Hepatocyte (in vitro differentiated cells): ENCODE measurements around the gene BAG3. TPM values are rescaled to one million over a fixed set of nuclear protein-coding genes. Genes with fewer than 3 reads are reported as not detected.

Experiments
- DNase-seq: peaks from one replicate; pipeline ENCODE4 v3.0.0-alpha.2; 2016; ENCODE audit warnings: low spot score
- H2AFZ ChIP-seq: fragments of 200-600 bp; sonication (generic); 2 replicates; pipeline ENCODE4 v1.6.0; 2016; ENCODE audit warnings: antibody characterized with exemption, mild to moderate bottlenecking
- H3K27ac ChIP-seq: fragments of 200-600 bp; sonication (generic); 2 replicates; pipeline ENCODE4 v1.5.1; 2016; ENCODE audit warnings: mild to moderate bottlenecking
- H3K27me3 ChIP-seq: fragments of 200-600 bp; sonication (generic); 2 replicates; pipeline ENCODE4 v1.6.1; 2016
- H3K36me3 ChIP-seq: fragments of 200-600 bp; sonication (generic); replicated peaks from 2 replicates; pipeline ENCODE4 v1.5.1; 2016; ENCODE audit warnings: low read depth; ENCODE audit not compliant: insufficient read depth
- H3K4me1 ChIP-seq: fragments of 200-600 bp; sonication (generic); 2 replicates; pipeline ENCODE4 v1.5.1; 2016; ENCODE audit warnings: mild to moderate bottlenecking, moderate library complexity; ENCODE audit not compliant: insufficient read depth
- H3K4me2 ChIP-seq: fragments of 200-600 bp; sonication (generic); 2 replicates; pipeline ENCODE4 v1.6.0; 2016
- H3K4me3 ChIP-seq: fragments of 200-600 bp; sonication (generic); 2 replicates; pipeline ENCODE4 v1.5.1; 2016; ENCODE audit warnings: mild to moderate bottlenecking
- H3K79me2 ChIP-seq: fragments of 200-600 bp; sonication (generic); 2 replicates; pipeline ENCODE4 v1.6.0; 2017; ENCODE audit warnings: mild to moderate bottlenecking
- H3K9me2 ChIP-seq: fragments of 200-600 bp; sonication (generic); replicated peaks from 2 replicates; pipeline ENCODE4 v1.6.0; 2017; ENCODE audit warnings: mild to moderate bottlenecking; ENCODE audit not compliant: insufficient read depth
- H3K9me3 ChIP-seq: fragments of 200-600 bp; sonication (generic); 2 replicates; pipeline ENCODE4 v1.5.1; 2016; ENCODE audit warnings: low read depth, mild to moderate bottlenecking
- H4K20me1 ChIP-seq: fragments of 200-600 bp; sonication (generic); 2 replicates; pipeline ENCODE4 v1.6.0; 2016; ENCODE audit warnings: mild to moderate bottlenecking; ENCODE audit not compliant: insufficient read depth, poor library complexity, severe bottlenecking
- CTCF ChIP-seq: fragments of 200-600 bp; sonication (generic); IDR thresholded peaks from 2 replicates; pipeline ENCODE4 v1.5.1; 2016; ENCODE audit warnings: antibody characterized with exemption, mild to moderate bottlenecking; ENCODE audit not compliant: poor library complexity
- EZH2 ChIP-seq: fragments of 200-600 bp; sonication (generic); IDR thresholded peaks from 2 replicates; pipeline ENCODE4 v1.6.1; 2016; ENCODE audit warnings: antibody characterized with exemption, mild to moderate bottlenecking, borderline replicate concordance
- EZH2phosphoT487 ChIP-seq: fragments of 200-600 bp; sonication (generic); IDR thresholded peaks from one replicate; pipeline ENCODE4 v1.6.1; 2018; ENCODE audit warnings: antibody characterized with exemption, mild to moderate bottlenecking, low read depth, moderate library complexity; ENCODE audit not compliant: unreplicated experiment, severe bottlenecking
- WGBS: methylation state at CpG from one replicate; pipeline ENCODE4 v1.1.6; 2016; ENCODE audit warnings: low lambda C conversion rate; ENCODE audit errors: missing lambda C conversion rate; 5-methylcytosine and 5-hydroxymethylcytosine counted together
- polyA plus RNA-seq: library from polyadenylated mRNA; unstranded; fragments of >200 nt; fragmentation: Nextera tagmentation; extraction: Ambion mirVana; gene quantifications from 2 replicates; pipeline ENCODE4 v1.2.1, GENCODE V29; 2016
- total RNA-seq: library from RNA; depleted of rRNA; stranded (reverse); fragments of >200 nt; gene quantifications from 2 replicates; pipeline ENCODE4 v1.2.3, GENCODE V29; 2014

BAG3 gene
- total and polyA plus RNA-seq, 2 experiments from 2014 or later = 18.2 to 67.1 TPM

GRCh38 chr10:119669975-119670640 lies 18.9 kb downstream of the BAG3 start:
- no peak overlapping the region for H3K27ac ChIP-seq
- 93% methylated on average over 18 of the region's 18 CpGs for WGBS

DNA sequence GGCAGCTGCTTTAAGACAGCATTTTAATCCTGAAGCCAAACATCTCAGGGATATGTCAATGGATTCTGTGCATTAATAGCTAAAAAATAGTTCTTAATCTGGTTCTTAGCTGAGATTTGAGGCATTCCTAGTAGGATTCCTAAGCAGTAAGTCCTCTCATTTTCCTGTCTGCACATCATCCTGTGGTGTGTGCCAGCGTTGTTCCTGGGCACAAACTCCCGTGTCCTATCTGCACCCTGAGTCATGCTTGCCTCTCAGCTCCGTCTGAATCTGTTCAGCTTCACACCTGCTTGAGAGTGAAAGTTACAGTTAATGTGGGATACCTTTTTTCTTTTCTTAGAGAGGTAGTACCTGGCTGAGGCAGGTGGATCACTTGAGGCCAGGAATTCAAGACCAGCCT lies 19.5 kb downstream of the BAG3 start:
- peaks cover 32% of the 10 kb centered on the region for H3K4me1 ChIP-seq
- TF ChIP-seq EZH2phosphoT487 = no peak
- H3K27ac ChIP-seq = no peak overlapping the region
- H4K20me1 ChIP-seq = peaks cover 32% of the 10 kb centered on the region
- no peak overlapping the region for H3K4me3 ChIP-seq
- peaks cover 4% of the 10 kb centered on the region for H3K36me3 ChIP-seq
- DNase-seq = no peak
- H3K79me2 ChIP-seq = peaks cover 57% of the 10 kb centered on the region
- H3K9me2 ChIP-seq = no peaks in the 10 kb centered on the region
- H3K27me3 ChIP-seq = no peaks in the 10 kb centered on the region
- H3K9me3 ChIP-seq = no peaks in the 10 kb centered on the region
- H3K4me2 ChIP-seq = no peak overlapping the region
- H2AFZ ChIP-seq = no peak overlapping the region
- WGBS = 78% methylated on average over 3 of the region's 3 CpGs

More at GRCh38 chr10:119669975-119670640, 18.9 kb downstream of the BAG3 start:
- DNase-seq = no peak
- H3K4me1 ChIP-seq = peaks cover 35% of the 10 kb centered on the region
- H3K4me2 ChIP-seq = no peak overlapping the region
- H3K79me2 ChIP-seq = peaks cover 62% of the 10 kb centered on the region
- no peaks in the 10 kb centered on the region for H3K27me3 ChIP-seq
- H2AFZ ChIP-seq = no peak overlapping the region
- H3K36me3 ChIP-seq = peaks cover 4% of the 10 kb centered on the region
- no peak overlapping the region for H3K4me3 ChIP-seq
- peaks cover 34% of the 10 kb centered on the region for H4K20me1 ChIP-seq
- TF ChIP-seq EZH2 (no peak), CTCF (no peak), EZH2phosphoT487 (no peak)
- no peaks in the 10 kb centered on the region for H3K9me3 ChIP-seq
- H3K9me2 ChIP-seq = no peaks in the 10 kb centered on the region

- peaks cover 50% of the 10 kb centered on the region for H3K79me2 ChIP-seq
- H3K36me3 ChIP-seq = peaks cover 6% of the 10 kb centered on the region
- no peak for TF ChIP-seq EZH2phosphoT487
- TF ChIP-seq CTCF = no peak
- TF ChIP-seq EZH2 = no peak
Observed at GRCh38 chr10:119671381-119671780, 20.2 kb downstream of the BAG3 start.

GRCh38 chr10:119672291-119672690 lies 21.1 kb downstream of the BAG3 start:
- 96% methylated on average over 23 of the region's 23 CpGs for WGBS
- Histone ChIP-seq H3K79me2 (peaks cover 41% of the 10 kb centered on the region), H3K4me1 (peaks cover 16% of the 10 kb centered on the region), H2AFZ (no peak overlapping the region), H3K27me3 (no peaks in the 10 kb centered on the region), H3K9me2 (no peaks in the 10 kb centered on the region), H3K27ac (no peak overlapping the region), H3K4me3 (no peak overlapping the region), H3K4me2 (no peak overlapping the region), H3K36me3 (peaks cover 8% of the 10 kb centered on the region), H3K9me3 (no peaks in the 10 kb centered on the region), H4K20me1 (peaks cover 17% of the 10 kb centered on the region)
- TF ChIP-seq CTCF (no peak), EZH2phosphoT487 (no peak), EZH2 (no peak)
- no peak for DNase-seq

More at GRCh38 chr10:119671381-119671780, 20.2 kb downstream of the BAG3 start:
- no peaks in the 10 kb centered on the region for H3K27me3 ChIP-seq
- peaks cover 25% of the 10 kb centered on the region for H3K4me1 ChIP-seq
- H3K4me3 ChIP-seq = no peak overlapping the region
- H3K9me2 ChIP-seq = no peaks in the 10 kb centered on the region
- H4K20me1 ChIP-seq = peaks cover 26% of the 10 kb centered on the region
- no peaks in the 10 kb centered on the region for H3K9me3 ChIP-seq
- no peak overlapping the region for H3K27ac ChIP-seq
- H2AFZ ChIP-seq = no peak overlapping the region
- 97% methylated on average over 4 of the region's 4 CpGs for WGBS
- no peak for DNase-seq
- H3K4me2 ChIP-seq = no peak overlapping the region
